Thymus (tissue), 11 donors: ENCODE results near the gene DIP2B. TPM values are rescaled to one million over a fixed set of nuclear protein-coding genes. Genes with fewer than 3 reads are reported as not detected.

Experiments used
- DNase-seq, 9 donors: peaks; one replicate each; pipeline ENCODE4 v3.0.0-alpha.2; 2013; ENCODE audit warnings: low spot score in 9 of 9, low read depth in 6 of 9, missing footprints in 1 of 9
- H3K27ac ChIP-seq, 2 donors: one replicate each; pipeline ENCODE4 v1.5.1; 2013; ENCODE audit warnings: control low read depth in 1 of 2, low read depth in 1 of 2, low read length in 1 of 2, mild to moderate bottlenecking in 1 of 2, moderate library complexity in 1 of 2
- H3K27me3 ChIP-seq, 2 donors: one replicate each; pipeline ENCODE4 v1.5.1; 2013; ENCODE audit warnings: low read length in 1 of 2; ENCODE audit not compliant: control insufficient read depth in 2 of 2, insufficient read depth in 1 of 2
- H3K36me3 ChIP-seq, 2 donors: one replicate each; pipeline ENCODE4 v1.5.1; 2013; ENCODE audit warnings: low read length in 1 of 2, mild to moderate bottlenecking in 1 of 2, moderate library complexity in 1 of 2; ENCODE audit not compliant: control insufficient read depth in 2 of 2, insufficient read depth in 2 of 2
- H3K4me1 ChIP-seq, 2 donors: one replicate each; pipeline ENCODE4 v1.5.1; 2013; ENCODE audit warnings: low read length in 2 of 2; ENCODE audit not compliant: control insufficient read depth in 2 of 2, insufficient read depth in 2 of 2
- H3K4me3 ChIP-seq, 2 donors: one replicate each; pipeline ENCODE4 v1.5.1; 2013; ENCODE audit warnings: low read length in 2 of 2, control low read depth in 1 of 2, mild to moderate bottlenecking in 1 of 2
- H3K9me3 ChIP-seq, 2 donors: one replicate each; pipeline ENCODE4 v1.5.1; 2013; ENCODE audit warnings: low read length in 1 of 2, mild to moderate bottlenecking in 1 of 2; ENCODE audit not compliant: control insufficient read depth in 2 of 2, insufficient read depth in 1 of 2
- WGBS: extraction: QIAGEN DNeasy Blood & Tissue Kit; methylation state at CpG from one replicate; pipeline ENCODE4 v1.1.7; 2013; 5-methylcytosine and 5-hydroxymethylcytosine counted together
- polyA plus RNA-seq: library from polyadenylated mRNA; stranded (reverse); fragments of 200-250 nt; gene quantifications from one replicate; pipeline ENCODE4 v1.2.3, GENCODE V29; 2013
- total RNA-seq: library from RNA; stranded (reverse); fragments of 120-200 nt; gene quantifications from one replicate; pipeline ENCODE4 v1.2.4, GENCODE V29; 2013
- donor health status: healthy.

The DIP2B gene
- total and polyA plus RNA-seq, 2 donors: 8.9 to 12.7 TPM

- Histone ChIP-seq H3K27ac (no peak overlapping the region), H3K36me3 (peaks cover 0 to 3% of the 10 kb centered on the region in 2 donors), H3K9me3 (no peaks in the 10 kb centered on the region), H3K4me3 (no peak overlapping the region), H3K4me1 (no peaks in the 10 kb centered on the region), H3K27me3 (no peaks in the 10 kb centered on the region)
- DNase-seq: no peak
- 88% methylated on average over 5 of the region's 5 CpGs for WGBS
Measured at GRCh38 chr12:50655374-50655921, 150.7 kb downstream of the DIP2B start.

- no peak for DNase-seq
- H3K27ac ChIP-seq: peak overlapping the region in 1 of 2 donors; percentile 15
- H3K4me1 ChIP-seq: no peaks in the 10 kb centered on the region
- peaks cover 3 to 17% of the 10 kb centered on the region in 2 donors for H3K36me3 ChIP-seq
- no peak overlapping the region for H3K4me3 ChIP-seq
- H3K27me3 ChIP-seq: no peaks in the 10 kb centered on the region
- H3K9me3 ChIP-seq: no peaks in the 10 kb centered on the region
- 98% methylated on average over 2 of the region's 2 CpGs for WGBS
Measured at GRCh38 chr12:50659260-50659659, 154.5 kb downstream of the DIP2B start.

GRCh38 chr12:50659690-50660424 lies 155.1 kb downstream of the DIP2B start:
- WGBS: 92% methylated on average over 6 of the region's 6 CpGs
- no peak overlapping the region for H3K4me3 ChIP-seq
- no peaks in the 10 kb centered on the region for H3K4me1 ChIP-seq
- no peak for DNase-seq
- H3K9me3 ChIP-seq: no peaks in the 10 kb centered on the region
- H3K36me3 ChIP-seq: peaks cover 3 to 17% of the 10 kb centered on the region in 2 donors
- H3K27me3 ChIP-seq: no peaks in the 10 kb centered on the region
- H3K27ac ChIP-seq: no peak overlapping the region

- H3K27ac ChIP-seq: no peak overlapping the region
- H3K36me3 ChIP-seq: peaks cover 3 to 17% of the 10 kb centered on the region in 2 donors
- H3K27me3 ChIP-seq: no peaks in the 10 kb centered on the region
- H3K9me3 ChIP-seq: no peaks in the 10 kb centered on the region
- DNase-seq: no peak
- no peaks in the 10 kb centered on the region for H3K4me1 ChIP-seq
- H3K4me3 ChIP-seq: no peak overlapping the region
- 95% methylated on average over 2 of the region's 2 CpGs for WGBS
Measured at GRCh38 chr12:50660425-50660822, 155.6 kb downstream of the DIP2B start.

- Histone ChIP-seq H3K4me1 (no peaks in the 10 kb centered on the region), H3K9me3 (no peaks in the 10 kb centered on the region), H3K4me3 (no peak overlapping the region), H3K27me3 (no peaks in the 10 kb centered on the region), H3K27ac (no peak overlapping the region), H3K36me3 (peaks cover 3 to 17% of the 10 kb centered on the region in 2 donors)
- 89% methylated on average over 7 of the region's 7 CpGs for WGBS
- DNase-seq: no peak
Measured at GRCh38 chr12:50661300-50662115, 156.7 kb downstream of the DIP2B start.

GRCh38 chr12:50662116-50662510 lies 157.3 kb downstream of the DIP2B start:
- DNase-seq: no peak
- Histone ChIP-seq H3K9me3 (no peaks in the 10 kb centered on the region), H3K4me1 (no peaks in the 10 kb centered on the region), H3K27ac (peak overlapping the region in 1 of 2 donors; percentile 45), H3K4me3 (no peak overlapping the region), H3K36me3 (peaks cover 3 to 17% of the 10 kb centered on the region in 2 donors), H3K27me3 (no peaks in the 10 kb centered on the region)
- 100% methylated on average over 1 of the region's 1 CpG for WGBS

GRCh38 chr12:50665170-50665569 lies 160.4 kb downstream of the DIP2B start:
- H3K36me3 ChIP-seq: peaks cover 3 to 17% of the 10 kb centered on the region in 2 donors
- 98% methylated on average over 5 of the region's 5 CpGs for WGBS
- no peaks in the 10 kb centered on the region for H3K27me3 ChIP-seq
- no peak overlapping the region for H3K27ac ChIP-seq
- no peaks in the 10 kb centered on the region for H3K4me1 ChIP-seq
- no peak for DNase-seq
- no peaks in the 10 kb centered on the region for H3K9me3 ChIP-seq
- H3K4me3 ChIP-seq: no peak overlapping the region

GRCh38 chr12:50665609-50666008 lies 160.8 kb downstream of the DIP2B start:
- Histone ChIP-seq H3K27ac (no peak overlapping the region), H3K9me3 (no peaks in the 10 kb centered on the region), H3K4me1 (no peaks in the 10 kb centered on the region), H3K27me3 (no peaks in the 10 kb centered on the region), H3K4me3 (no peak overlapping the region), H3K36me3 (peaks cover 3 to 13% of the 10 kb centered on the region in 2 donors)
- DNase-seq: no peak
- 94% methylated on average over 1 of the region's 1 CpG for WGBS

GRCh38 chr12:50666023-50666422 lies 161.2 kb downstream of the DIP2B start:
- H3K9me3 ChIP-seq: no peaks in the 10 kb centered on the region
- H3K27me3 ChIP-seq: no peaks in the 10 kb centered on the region
- no peak for DNase-seq
- 99% methylated on average over 1 of the region's 1 CpG for WGBS
- H3K4me1 ChIP-seq: no peaks in the 10 kb centered on the region
- H3K4me3 ChIP-seq: no peak overlapping the region
- H3K36me3 ChIP-seq: peaks cover 4 to 10% of the 10 kb centered on the region in 2 donors
- no peak overlapping the region for H3K27ac ChIP-seq
